Measurements from ENCODE around the gene ACVR1B.

ACVR1B gene

GRCh38 chr12:51951199-51951842 is at the start of gene ACVR1B:
ACVR1B (plus strand) TSS chr12:51951699; CDS start chr12:51951744, 45 bp downstream.
- peak; percentile 87 for DNase-seq (ENCODE audit: low spot score)
- TF ChIP-seq CTCF (IDR thresholded peaks at IDR 0.05; ENCODE audit: extremely low read depth, insufficient read depth, missing control alignments): no peak
- in situ Hi-C loops (cut with MboI; ENCODE audit: low pct_unique_long_range_greater_than_20kb, low sequenced_read_pairs, unreplicated experiment): no loop called here

- DNase-seq (ENCODE audit: low spot score): no peak
- no peak for TF ChIP-seq CTCF (IDR thresholded peaks at IDR 0.05; ENCODE audit: extremely low read depth, insufficient read depth, missing control alignments)
- in situ Hi-C loops (cut with MboI; ENCODE audit: low pct_unique_long_range_greater_than_20kb, low sequenced_read_pairs, unreplicated experiment): no loop called here
These were observed 49.6 kb upstream of the ACVR1B start for GRCh38 chr12:51901881-51902280.

- no peak for TF ChIP-seq CTCF (IDR thresholded peaks at IDR 0.05; ENCODE audit: extremely low read depth, insufficient read depth, missing control alignments)
- in situ Hi-C loops (cut with MboI; ENCODE audit: low pct_unique_long_range_greater_than_20kb, low sequenced_read_pairs, unreplicated experiment): no loop called here
- no peak for DNase-seq (ENCODE audit: low spot score)
These were observed 46.5 kb upstream of the ACVR1B start for GRCh38 chr12:51904951-51905470.

GRCh38 chr12:51905471-51906429 is 45.7 kb upstream of the ACVR1B start:
- DNase-seq (ENCODE audit: low spot score): no peak
- no peak for TF ChIP-seq CTCF (IDR thresholded peaks at IDR 0.05; ENCODE audit: extremely low read depth, insufficient read depth, missing control alignments)
- in situ Hi-C loops (cut with MboI; ENCODE audit: low pct_unique_long_range_greater_than_20kb, low sequenced_read_pairs, unreplicated experiment): no loop called here

GRCh38 chr12:51906430-51907082 is 44.9 kb upstream of the ACVR1B start:
- TF ChIP-seq CTCF (IDR thresholded peaks at IDR 0.05; ENCODE audit: extremely low read depth, insufficient read depth, missing control alignments): no peak
- in situ Hi-C loops (cut with MboI; ENCODE audit: low pct_unique_long_range_greater_than_20kb, low sequenced_read_pairs, unreplicated experiment): no loop called here
- DNase-seq (ENCODE audit: low spot score): no peak

Data from GM13977 (cell line).